EL (cell line): Measurements from ENCODE around the gene RIN1.
A peak's percentile ranks its signal among the peaks of the same experiment; 100 is the strongest.
"Not testable (repeated sequence)": the region's sequence is repeated elsewhere in the genome, so short reads cannot be mapped to it uniquely, and the experiment has no call there.

Source experiments
- DNase-seq: peaks from one replicate; pipeline ENCODE4 v3.0.0-alpha.2; 2016

The RIN1 gene

GRCh38 chr11:66350560-66351235, 14.5 kb upstream of the RIN1 start:
- not testable (repeated sequence) for DNase-seq

- DNase-seq = no peak
These were observed 12.8 kb upstream of the RIN1 start for GRCh38 chr11:66349084-66349386.

DNA sequence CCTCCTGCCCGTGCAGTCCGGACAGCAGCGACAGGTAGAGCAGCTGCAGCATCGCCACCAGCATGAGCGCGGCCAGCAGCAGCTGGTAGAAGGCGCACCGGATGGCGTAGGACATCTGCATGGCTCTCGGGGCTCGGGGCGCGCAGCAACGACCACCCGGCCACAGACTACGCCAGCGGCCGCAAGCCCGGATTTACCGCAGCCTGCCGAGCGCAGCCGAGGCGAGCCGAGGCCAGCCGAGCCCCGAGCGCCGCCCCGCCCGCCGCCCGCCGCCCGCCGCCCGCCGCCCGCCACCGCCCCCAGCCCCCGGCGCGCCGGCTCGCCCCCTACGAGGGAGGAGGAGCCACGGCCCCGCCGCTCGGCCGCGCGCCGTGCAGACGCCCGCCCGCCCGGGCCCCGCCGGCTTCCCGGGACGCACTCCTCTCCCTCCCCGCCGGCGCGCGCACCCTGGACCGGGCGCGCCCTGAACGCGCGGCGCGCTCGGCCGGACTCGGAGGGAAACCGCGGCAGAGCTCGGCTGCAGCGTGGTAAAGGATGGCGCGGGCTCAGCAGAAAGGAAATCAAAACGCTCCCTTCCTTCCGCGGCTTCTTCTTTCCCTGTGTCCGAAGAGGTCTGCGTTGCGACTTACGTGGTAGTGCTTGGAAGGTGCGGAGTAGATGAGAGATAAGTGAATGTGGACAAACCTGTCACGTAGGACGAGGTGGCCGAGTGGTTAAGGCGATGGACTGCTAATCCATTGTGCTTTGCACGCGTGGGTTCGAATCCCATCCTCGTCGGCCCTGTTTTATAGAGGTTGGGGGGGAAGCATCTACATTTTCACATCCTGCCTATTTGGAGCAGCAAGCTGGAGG, 11.4 kb upstream of the RIN1 start, which contains the start of gene B4GAT1:
B4GAT1 (minus strand) TSS at position 205 of the 852 bp plus-strand sequence; CDS start at position 121, 84 bp downstream.
- peak; percentile 93 for DNase-seq

GRCh38 chr11:66346476-66347424, 10.5 kb upstream of the RIN1 start:
- no peak for DNase-seq

- DNase-seq = no peak
These were observed 9.0 kb upstream of the RIN1 start for GRCh38 chr11:66345316-66345649.

DNA sequence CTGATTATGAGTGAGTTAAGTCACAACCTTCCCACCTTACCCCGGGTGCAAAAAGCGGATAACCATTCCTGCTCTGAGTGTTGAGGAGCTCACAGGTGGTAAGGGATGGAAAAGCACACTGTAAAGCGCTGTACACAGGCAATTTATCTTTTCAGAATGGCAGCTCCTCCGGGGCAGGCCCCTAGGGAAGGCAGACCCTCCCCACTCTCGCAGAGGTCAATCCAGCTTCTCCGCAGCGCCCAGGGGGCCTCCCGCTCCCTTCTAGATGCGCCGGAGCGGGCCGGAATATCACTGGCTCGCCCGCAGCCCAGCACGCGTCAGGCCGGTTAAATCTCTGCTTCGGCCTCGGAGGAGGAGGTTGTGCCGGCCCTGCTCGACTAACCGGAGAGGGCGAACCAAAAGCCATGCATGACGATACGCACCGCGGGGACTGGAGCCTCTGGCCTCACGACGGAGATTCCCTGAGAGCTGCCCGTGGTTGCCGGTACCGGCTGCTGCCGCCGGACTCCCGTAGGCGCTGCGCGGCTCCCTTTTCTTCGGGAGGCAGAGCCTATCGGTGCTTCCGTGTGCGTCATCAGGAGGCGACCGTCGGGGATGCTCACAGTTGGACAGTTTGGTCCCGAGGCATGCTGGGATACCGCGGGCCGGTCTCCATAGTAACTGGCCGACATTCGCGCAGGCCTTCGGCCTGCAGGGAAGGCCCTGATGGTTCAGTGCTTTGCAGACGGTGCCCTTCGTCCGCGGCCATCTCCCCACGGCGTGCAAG, 8.5 kb upstream of the RIN1 start, which contains the start of gene BRMS1:
BRMS1 (minus strand) TSS at position 555 of the 766 bp plus-strand sequence. CDS start 2,870 bp downstream, outside the sequence.
- DNase-seq = peak; percentile 97

GRCh38 chr11:66343176-66343575, 6.9 kb upstream of the RIN1 start:
- DNase-seq = no peak

DNA sequence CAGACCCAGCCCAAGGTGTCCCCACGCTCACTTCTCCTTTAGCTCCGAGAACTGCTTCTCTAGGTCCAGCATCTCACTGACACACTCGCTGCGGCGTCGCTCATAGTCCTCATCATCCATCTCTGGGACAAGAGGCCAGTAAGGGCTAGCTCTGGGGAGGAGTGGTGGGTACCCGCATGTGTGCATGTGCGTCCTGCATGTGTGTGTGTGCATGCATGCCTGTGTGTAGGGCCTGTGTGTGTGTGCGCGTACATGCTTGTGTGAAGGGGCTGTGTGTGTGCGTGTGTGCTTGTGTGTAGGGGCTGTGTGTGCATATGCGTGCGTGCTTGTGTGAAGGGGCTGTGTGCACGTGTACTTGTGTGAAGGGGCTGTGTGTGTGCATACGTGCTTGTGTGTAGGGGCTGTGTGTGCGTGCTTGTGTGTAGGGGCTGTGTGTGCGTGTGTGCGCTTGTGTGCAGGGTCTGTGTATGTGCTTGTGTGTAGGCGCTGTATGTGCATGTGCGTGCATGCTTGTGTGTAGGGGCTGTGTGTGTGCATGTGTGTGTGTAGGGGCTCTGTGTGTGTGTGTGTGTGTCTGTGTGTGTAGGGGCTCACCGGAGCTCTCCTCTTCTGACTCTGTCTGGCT, 5.4 kb upstream of the RIN1 start:
- no peak for DNase-seq

DNA sequence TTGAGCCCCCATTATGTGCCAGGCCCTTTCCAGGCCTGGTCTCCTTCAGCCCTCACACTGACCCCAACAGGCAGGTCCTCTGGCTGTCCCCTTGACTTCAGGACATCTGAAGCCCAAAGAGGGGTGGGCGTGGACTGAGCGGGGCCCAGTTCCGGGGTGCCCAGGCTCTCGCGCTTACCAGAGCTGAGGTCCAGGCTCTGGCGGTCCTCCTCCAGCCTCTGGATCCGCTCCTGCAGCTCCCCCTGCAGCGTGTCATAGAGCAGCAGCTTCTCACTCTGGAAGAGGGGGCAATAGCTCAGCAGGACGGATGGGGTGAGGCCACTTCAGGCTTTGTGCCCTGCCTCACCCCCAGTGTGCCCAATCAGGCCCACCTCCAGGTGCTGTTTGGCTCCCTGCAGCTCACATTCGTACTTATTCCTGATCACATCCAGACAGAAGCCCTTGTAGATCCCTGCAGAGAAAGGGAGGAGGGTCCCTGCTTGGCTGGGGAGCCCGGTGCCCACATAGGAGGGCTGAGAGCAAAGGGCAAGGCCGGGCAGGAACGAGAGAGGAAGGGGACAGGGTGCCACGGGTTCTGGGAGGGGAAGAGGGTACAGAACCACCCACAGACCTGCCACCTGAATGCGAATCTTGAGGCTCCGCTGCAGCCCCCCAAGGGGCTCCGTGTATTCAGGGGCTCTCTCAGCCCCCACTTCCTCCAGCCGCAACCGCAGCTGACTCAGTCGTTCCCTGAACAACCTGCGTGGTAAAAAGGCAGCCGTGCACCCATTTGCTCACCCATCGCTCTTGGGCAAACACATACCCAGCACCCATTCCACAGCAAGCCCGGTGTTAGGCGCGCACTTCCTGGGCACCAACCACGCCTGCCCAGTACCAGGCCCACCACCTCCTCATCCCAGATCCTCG, 4.6 kb upstream of the RIN1 start:
- DNase-seq = no peak

- no peak for DNase-seq
These were observed 3.7 kb upstream of the RIN1 start for GRCh38 chr11:66339686-66340483.

DNA sequence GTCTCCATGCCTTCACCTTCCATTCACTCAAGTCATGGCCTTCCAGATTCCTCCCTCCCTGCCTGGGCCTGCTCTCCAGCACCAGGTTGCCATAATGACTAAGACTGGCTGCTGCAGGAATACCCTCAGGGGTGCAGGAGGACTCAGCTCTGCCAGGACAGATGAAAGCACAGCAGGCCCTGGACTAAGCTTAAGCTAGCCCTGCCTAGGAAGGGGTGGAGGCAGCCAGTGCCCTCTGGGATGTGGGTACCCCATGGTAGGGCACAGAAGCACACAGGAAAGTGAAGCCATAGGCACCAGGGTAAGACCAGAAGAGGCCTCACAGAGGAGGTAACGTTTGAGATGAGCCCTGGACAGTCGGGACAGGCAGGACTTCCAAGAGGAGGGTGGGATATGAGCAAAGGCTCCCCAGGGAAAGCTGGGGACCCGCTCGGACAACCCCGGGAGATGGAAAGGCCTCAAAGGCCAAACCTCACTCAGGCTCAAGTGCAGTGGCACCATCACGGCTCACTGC, 3.0 kb upstream of the RIN1 start:
- DNase-seq = peak; percentile 69

GRCh38 chr11:66338276-66339161, 2.3 kb upstream of the RIN1 start:
- DNase-seq = no peak

DNA sequence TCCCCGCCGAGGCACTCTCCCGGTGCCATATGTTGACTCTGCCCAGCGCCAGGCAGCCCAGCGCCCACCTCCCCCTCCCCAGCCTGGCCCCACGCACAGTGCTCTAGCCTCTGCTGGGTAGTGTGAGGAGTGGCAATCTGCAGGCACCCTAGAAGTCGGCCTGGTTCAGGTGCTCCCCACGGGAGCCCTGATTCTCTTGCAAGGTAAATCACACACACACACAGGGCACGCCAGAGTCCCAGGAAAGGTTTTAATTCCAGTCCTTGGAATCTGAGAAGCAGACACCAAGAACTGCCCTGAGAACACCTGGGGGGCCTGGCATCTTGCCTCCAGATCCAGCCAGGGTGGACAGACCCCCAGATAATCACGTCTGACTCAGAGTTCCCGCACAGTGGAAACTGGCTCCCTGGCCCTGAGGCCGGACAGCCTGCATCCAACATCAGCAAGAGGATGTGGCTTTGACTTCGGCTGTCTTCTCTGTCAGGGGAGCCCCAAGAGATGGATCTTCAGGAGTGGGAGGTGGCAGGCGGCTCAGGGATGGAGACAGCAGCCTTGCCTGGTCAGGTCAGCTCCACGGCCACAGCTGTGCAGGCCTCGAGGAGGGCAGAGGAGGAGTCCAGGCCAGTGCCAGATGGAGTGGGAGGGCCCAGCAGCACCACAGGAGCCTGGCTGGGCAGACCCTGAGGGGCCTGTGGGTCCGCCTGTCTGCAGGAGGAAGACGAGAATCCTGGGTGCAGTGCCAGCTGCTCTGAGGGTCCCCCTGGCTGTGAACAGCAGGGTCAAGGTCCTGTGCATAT, 1.1 kb upstream of the RIN1 start:
- peak; percentile 58 for DNase-seq

- DNase-seq = peak; percentile 75
These were observed 552 bp downstream of the RIN1 start for GRCh38 chr11:66335531-66336233.

GRCh38 chr11:66334605-66335442, 1.4 kb downstream of the RIN1 start:
- DNase-seq = no peak
